ENCODE data around the gene STK36. TPM values are rescaled to one million over a fixed set of nuclear protein-coding genes. Genes with fewer than 3 reads are reported as not detected.

STK36 gene
- total RNA-seq, 1 experiment from 2014 or later: 38.7 TPM

DNA sequence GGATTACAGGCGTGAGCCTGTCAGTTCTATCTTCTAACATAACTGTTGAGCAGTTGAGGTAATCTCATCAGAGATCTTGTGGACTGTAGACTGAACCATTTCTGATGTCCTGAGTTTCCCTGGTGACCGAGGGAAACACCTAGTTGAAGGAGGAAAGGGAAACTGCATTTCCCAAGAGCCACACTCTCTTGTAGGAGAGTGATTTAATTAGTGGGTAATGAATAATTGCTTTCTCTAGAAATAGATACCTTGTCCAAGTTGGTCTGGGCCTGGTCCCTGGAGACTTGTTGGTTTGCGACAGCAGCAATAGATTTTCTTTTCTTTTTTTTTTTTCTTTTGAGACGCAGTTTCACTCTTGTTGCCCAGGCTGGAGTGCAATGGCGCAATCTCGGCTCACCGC lies 46.2 kb downstream of the STK36 start:
- TF ChIP-seq, protein P1, sequence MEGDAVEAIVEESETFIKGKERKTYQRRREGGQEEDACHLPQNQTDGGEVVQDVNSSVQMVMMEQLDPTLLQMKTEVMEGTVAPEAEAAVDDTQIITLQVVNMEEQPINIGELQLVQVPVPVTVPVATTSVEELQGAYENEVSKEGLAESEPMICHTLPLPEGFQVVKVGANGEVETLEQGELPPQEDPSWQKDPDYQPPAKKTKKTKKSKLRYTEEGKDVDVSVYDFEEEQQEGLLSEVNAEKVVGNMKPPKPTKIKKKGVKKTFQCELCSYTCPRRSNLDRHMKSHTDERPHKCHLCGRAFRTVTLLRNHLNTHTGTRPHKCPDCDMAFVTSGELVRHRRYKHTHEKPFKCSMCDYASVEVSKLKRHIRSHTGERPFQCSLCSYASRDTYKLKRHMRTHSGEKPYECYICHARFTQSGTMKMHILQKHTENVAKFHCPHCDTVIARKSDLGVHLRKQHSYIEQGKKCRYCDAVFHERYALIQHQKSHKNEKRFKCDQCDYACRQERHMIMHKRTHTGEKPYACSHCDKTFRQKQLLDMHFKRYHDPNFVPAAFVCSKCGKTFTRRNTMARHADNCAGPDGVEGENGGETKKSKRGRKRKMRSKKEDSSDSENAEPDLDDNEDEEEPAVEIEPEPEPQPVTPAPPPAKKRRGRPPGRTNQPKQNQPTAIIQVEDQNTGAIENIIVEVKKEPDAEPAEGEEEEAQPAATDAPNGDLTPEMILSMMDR (conservative IDR thresholded peaks at IDR 0.05): no peak
- no peak overlapping the region for H2BK20ac ChIP-seq (ENCODE audit: low read depth, low read length, poor library complexity, severe bottlenecking)
- peaks cover 14% of the 10 kb centered on the region; the same call in 1 of the 2 replicates for H3K4me1 ChIP-seq (ENCODE audit: insufficient read depth, low read length)
- no peaks in the 10 kb centered on the region for H3K27me3 ChIP-seq (ENCODE audit: insufficient read depth, low read length)
- no peak overlapping the region for H3K14ac ChIP-seq (ENCODE audit: insufficient read depth, low read length)
- no peak overlapping the region for H3K4ac ChIP-seq (ENCODE audit: low read depth, low read length)
- no peak for DNase-seq
- no peaks in the 10 kb centered on the region for H3K23me2 ChIP-seq (ENCODE audit: insufficient read length, low read depth, low read length, poor library complexity, severe bottlenecking)
- H4K5ac ChIP-seq (ENCODE audit: insufficient read length, low read depth, low read length): no peak overlapping the region
- H4K8ac ChIP-seq (replicated peaks; ENCODE audit: insufficient read length, low read depth, low read length): no peak overlapping the region
- H3K79me2 ChIP-seq (ENCODE audit: insufficient read depth, low read length): peaks cover 17% of the 10 kb centered on the region; the same call in 1 of the 2 replicates
- WGBS (ENCODE audit: extremely low coverage, insufficient read length, low lambda C conversion rate): no CpG with 5 or more reads among the region's 7 CpGs
- no peak overlapping the region for H3K4me3 Mint-ChIP-seq
- no peak overlapping the region for H3K9ac ChIP-seq (ENCODE audit: extremely low read depth, insufficient read length, low read length)
- H3K9me3 Mint-ChIP-seq: no peaks in the 10 kb centered on the region
- H4K91ac ChIP-seq (ENCODE audit: insufficient read length, low read depth, low read length): no peak overlapping the region
- no peak overlapping the region for H2BK12ac ChIP-seq (ENCODE audit: insufficient read length, low read depth, low read length)
- no peak overlapping the region for H3K27ac Mint-ChIP-seq
- no peak overlapping the region for H3K23ac ChIP-seq (ENCODE audit: insufficient read length, low read depth, low read length)
- H3K27ac ChIP-seq (ENCODE audit: insufficient read length, low read depth, low read length): no peak overlapping the region
- H3K18ac ChIP-seq (ENCODE audit: insufficient read length, low read depth, low read length): no peak overlapping the region
- H3K36me3 Mint-ChIP-seq (ENCODE audit: insufficient read depth in 1 of 3, low read depth in 3 of 3): peaks cover 8 to 34% (median 17%) of the 10 kb centered on the region in 3 experiments
- no peak overlapping the region for H3T11ph ChIP-seq (ENCODE audit: low read length)
- no peak overlapping the region for H2BK15ac ChIP-seq (ENCODE audit: low read depth, low read length)
- no peak overlapping the region for H2BK5ac ChIP-seq (ENCODE audit: insufficient read length, low read length)
- no peak overlapping the region for H3K56ac ChIP-seq (ENCODE audit: insufficient read length, low read depth, low read length)
- H3K4me1 Mint-ChIP-seq: peaks cover 30 to 34% of the 10 kb centered on the region in 2 experiments
- no peak overlapping the region for H2AK5ac ChIP-seq (ENCODE audit: insufficient read length, low read length)
- H3K4me2 ChIP-seq (ENCODE audit: insufficient read depth, insufficient read length, low read length): no peak overlapping the region
- H4K20me1 ChIP-seq (ENCODE audit: control insufficient read depth, insufficient read depth, insufficient read length): no peaks in the 10 kb centered on the region
- H3K79me1 ChIP-seq (ENCODE audit: insufficient read depth, low read depth, low read length, poor library complexity, severe bottlenecking): peaks cover 12% of the 10 kb centered on the region
- H3K9me3 ChIP-seq (ENCODE audit: control insufficient read depth, low read depth, low read length): no peaks in the 10 kb centered on the region
- no peaks in the 10 kb centered on the region for H3K27me3 Mint-ChIP-seq (ENCODE audit: low read depth)
- H2BK120ac ChIP-seq (ENCODE audit: low read depth, low read length, poor library complexity, severe bottlenecking): no peak overlapping the region
- no peak overlapping the region for H2AFZ ChIP-seq (ENCODE audit: low read length)

Data from H9 (cell line).